B cell (primary cell): ENCODE data around the gene ZFPL1. TPM values are rescaled to one million over a fixed set of nuclear protein-coding genes. Genes with fewer than 3 reads are reported as not detected.
A peak's percentile ranks its signal among the peaks of the same experiment; 100 is the strongest.

ENCODE experiments used
- ATAC-seq: fragments of 200-7000 bp; cut with Tn5 transposase; one replicate; pipeline ENCODE4 v1.10.0; 2021; ENCODE audit warnings: low read depth, mild to moderate bottlenecking, moderate number of reproducible peaks, moderate library complexity
- CTCF ChIA-PET: fragments of 350-600 bp; sonication (Branson Sonifier 250); formaldehyde crosslinking; loops from one replicate; lab custom pipeline; 2021; ENCODE audit warnings: antibody characterized with exemption, inconsistent platforms; lab: Charles Lee
- POLR2A ChIA-PET: fragments of 350-600 bp; sonication (Branson Sonifier 250); formaldehyde crosslinking; loops from one replicate; lab custom pipeline; 2021; ENCODE audit warnings: antibody characterized with exemption; lab: Charles Lee
- DNase-seq: peaks from one replicate; pipeline ENCODE4 v3.0.0; 2013
- H2AFZ ChIP-seq: 2 replicates; pipeline ENCODE4 v1.6.1; 2012; ENCODE audit warnings: mild to moderate bottlenecking, low read depth, low read length; ENCODE audit not compliant: insufficient read depth, poor library complexity, severe bottlenecking
- H3K27ac ChIP-seq, 2 donors: 1 replicate in 1 of 2; 2 replicates in 1 of 2; pipeline ENCODE4 v1.5.1; 2012 to 2013; ENCODE audit warnings: low read length in 2 of 2, mild to moderate bottlenecking in 2 of 2, moderate library complexity in 1 of 2
- H3K27me3 ChIP-seq, 4 experiments: fragments of 200-600 bp in 1 of 4; sonication (generic) in 1 of 4; replicated peaks in 1 of 4; 1 replicate in 2 of 4; 2 replicates in 2 of 4; pipeline versions ENCODE4 v1.6.1 to v1.7.0; 2013 to 2016; ENCODE audit warnings: low read length in 3 of 4, mild to moderate bottlenecking in 2 of 4, mixed read lengths in 1 of 4, moderate library complexity in 1 of 4; ENCODE audit not compliant: insufficient read depth in 4 of 4, control insufficient read depth in 3 of 4; ENCODE audit errors: control extremely low read depth in 1 of 4
- H3K36me3 ChIP-seq, 2 experiments: replicated peaks in 1 of 2; 1 replicate in 1 of 2; 2 replicates in 1 of 2; pipeline versions ENCODE4 v1.6.1 to v1.7.1; 2013; ENCODE audit warnings: low read length in 1 of 2; ENCODE audit not compliant: insufficient read depth in 2 of 2, control insufficient read depth in 1 of 2; ENCODE audit errors: control extremely low read depth in 1 of 2, extremely low read depth in 1 of 2
- H3K4me1 ChIP-seq, 2 donors: fragments of 200-600 bp in 1 of 2; sonication (generic) in 1 of 2; 1 replicate in 1 of 2; 2 replicates in 1 of 2; pipeline versions ENCODE4 v1.5.1 to v1.6.1; 2013 to 2017; ENCODE audit warnings: low read length in 2 of 2; ENCODE audit not compliant: control insufficient read depth in 2 of 2, insufficient read depth in 2 of 2
- H3K4me2 ChIP-seq: replicated peaks from 2 replicates; pipeline ENCODE3; 2012; ENCODE audit warnings: mild to moderate bottlenecking, low read depth, low read length; ENCODE audit not compliant: poor library complexity, severe bottlenecking
- H3K4me3 ChIP-seq, 5 experiments: fragments of 200-600 bp in 1 of 5; sonication (generic) in 1 of 5; 1 replicate in 3 of 5; 2 replicates in 2 of 5; pipeline versions ENCODE4 v1.5.1 to v1.7.0; 2011 to 2016; ENCODE audit warnings: low read length in 4 of 5, mild to moderate bottlenecking in 4 of 5, low read depth in 2 of 5, control low read depth in 1 of 5, moderate library complexity in 1 of 5; ENCODE audit not compliant: insufficient read depth in 1 of 5; ENCODE audit errors: control extremely low read depth in 1 of 5, extremely low read depth in 1 of 5
- H3K79me2 ChIP-seq: fragments of 200-600 bp; sonication (generic); one replicate; pipeline ENCODE4 v1.6.0; 2016; ENCODE audit warnings: low read length; ENCODE audit not compliant: control insufficient read depth, insufficient read depth
- H3K9ac ChIP-seq: fragments of 200-600 bp; sonication (generic); 2 replicates; pipeline ENCODE4 v1.6.1; 2017; ENCODE audit warnings: mild to moderate bottlenecking, low read length, moderate library complexity
- H3K9me3 ChIP-seq, 3 donors: one replicate each; pipeline versions ENCODE4 v1.6.1 to v1.7.1; 2013; ENCODE audit warnings: low read length in 2 of 3; ENCODE audit not compliant: control insufficient read depth in 2 of 3, insufficient read depth in 1 of 3; ENCODE audit errors: control extremely low read depth in 1 of 3
- H4K20me1 ChIP-seq: 2 replicates; pipeline ENCODE4 v1.6.0; 2012; ENCODE audit warnings: mild to moderate bottlenecking, low read length; ENCODE audit not compliant: insufficient read depth, control insufficient read depth, poor library complexity, severe bottlenecking
- H3K27ac Mint-ChIP-seq: one replicate; pipeline ENCODE4 v1.8.0; 2021; ENCODE audit warnings: mixed read lengths
- H3K27me3 Mint-ChIP-seq: one replicate; pipeline ENCODE4 v1.8.0; 2021; ENCODE audit warnings: mixed read lengths
- H3K4me1 Mint-ChIP-seq: one replicate; pipeline ENCODE4 v1.8.0; 2021; ENCODE audit warnings: mixed read lengths
- H3K4me3 Mint-ChIP-seq: one replicate; pipeline ENCODE4 v1.8.0; 2021; ENCODE audit warnings: mixed read lengths
- H3K9me3 Mint-ChIP-seq: one replicate; pipeline ENCODE4 v1.8.0; 2022; ENCODE audit warnings: mixed read lengths; ENCODE audit not compliant: insufficient read depth
- EZH2 ChIP-seq: IDR thresholded peaks from 2 replicates; pipeline ENCODE4 v1.6.1; 2012; ENCODE audit warnings: borderline replicate concordance, low read depth, mild to moderate bottlenecking, moderate library complexity, low read length; ENCODE audit not compliant: insufficient read depth, poor library complexity, severe bottlenecking
- WGBS: methylation state at CpG from one replicate; pipeline ENCODE4 v1.1.5; 2013; ENCODE audit warnings: missing lambda C conversion rate; ENCODE audit not compliant: insufficient coverage; 5-methylcytosine and 5-hydroxymethylcytosine counted together
- intact Hi-C: fragments of 100-400 bp; cut with micrococcal nuclease; formaldehyde crosslinking; loops from one replicate; pipeline ENCODE4 v1.10.0; 2022
- polyA plus RNA-seq: library from polyadenylated mRNA; depleted of rRNA; stranded (reverse); fragments of >200 nt; gene quantifications from 2 replicates; pipeline ENCODE4 v1.2.3, GENCODE V29; 2012
- total RNA-seq, 2 donors: library from RNA; stranded (reverse); fragments of 120-200 nt in 1 of 2; gene quantifications; 1 replicate in 1 of 2; 2 replicates in 1 of 2; pipeline versions ENCODE4 v1.2.3 to v1.2.4, GENCODE V29; 2013 to 2022
- TF ChIP-seq, protein P1 (sequence below): fragments of 200-600 bp; IDR thresholded peaks from one replicate; pipeline ENCODE4 v1.8.0; 2022; ENCODE audit warnings: antibody characterized with exemption, mild to moderate bottlenecking

The ZFPL1 gene
- total and polyA plus RNA-seq, 2 donors (not counting 1 experiment from before 2014, with no cell fraction given), result 57.3 to 79.2 TPM

GRCh38 chr11:65121447-65121864 lies 37.4 kb downstream of the ZFPL1 start:
- Histone ChIP-seq H3K9me3 (no peaks in the 10 kb centered on the region), H3K27ac (peak overlapping the region; percentile 93 to 96), H3K4me1 (peaks cover 31 to 47% of the 10 kb centered on the region in 2 donors), H3K79me2 (peaks cover 79% of the 10 kb centered on the region), H4K20me1 (peaks cover 34% of the 10 kb centered on the region), H3K27me3 (no peaks in the 10 kb centered on the region), H3K4me2 (peak overlapping the region; percentile 92), H3K36me3 (peaks cover 0 to 54% of the 10 kb centered on the region in 2 experiments), H2AFZ (peak overlapping the region; percentile 58), H3K4me3 (peak overlapping the region; percentile 65 to 98 (median 95)), H3K9ac (peak overlapping the region; percentile 95)
- CTCF ChIA-PET, result interaction anchor here (0.8 to 5.0 kb wide), 16 partner anchors 8 to 672 kb away, joined by 3 to 47 read pairs (median 4); partner anchors contain the start of genes ARL2, CAPN1, CDC42BPG and SYVN1
- Mint-ChIP-seq H3K4me3 (peak overlapping the region; percentile 98), H3K27me3 (no peaks in the 10 kb centered on the region), H3K27ac (peak overlapping the region; percentile 99), H3K4me1 (peaks cover 58% of the 10 kb centered on the region), H3K9me3 (no peaks in the 10 kb centered on the region)
- under 1% methylated on average over 22 of the region's 22 CpGs for WGBS
- no peak for DNase-seq
- TF ChIP-seq, protein P1, sequence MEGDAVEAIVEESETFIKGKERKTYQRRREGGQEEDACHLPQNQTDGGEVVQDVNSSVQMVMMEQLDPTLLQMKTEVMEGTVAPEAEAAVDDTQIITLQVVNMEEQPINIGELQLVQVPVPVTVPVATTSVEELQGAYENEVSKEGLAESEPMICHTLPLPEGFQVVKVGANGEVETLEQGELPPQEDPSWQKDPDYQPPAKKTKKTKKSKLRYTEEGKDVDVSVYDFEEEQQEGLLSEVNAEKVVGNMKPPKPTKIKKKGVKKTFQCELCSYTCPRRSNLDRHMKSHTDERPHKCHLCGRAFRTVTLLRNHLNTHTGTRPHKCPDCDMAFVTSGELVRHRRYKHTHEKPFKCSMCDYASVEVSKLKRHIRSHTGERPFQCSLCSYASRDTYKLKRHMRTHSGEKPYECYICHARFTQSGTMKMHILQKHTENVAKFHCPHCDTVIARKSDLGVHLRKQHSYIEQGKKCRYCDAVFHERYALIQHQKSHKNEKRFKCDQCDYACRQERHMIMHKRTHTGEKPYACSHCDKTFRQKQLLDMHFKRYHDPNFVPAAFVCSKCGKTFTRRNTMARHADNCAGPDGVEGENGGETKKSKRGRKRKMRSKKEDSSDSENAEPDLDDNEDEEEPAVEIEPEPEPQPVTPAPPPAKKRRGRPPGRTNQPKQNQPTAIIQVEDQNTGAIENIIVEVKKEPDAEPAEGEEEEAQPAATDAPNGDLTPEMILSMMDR, result no peak
- no peak for TF ChIP-seq EZH2
- intact Hi-C loops, result no loop called here
- ATAC-seq, result no peak
- POLR2A ChIA-PET, result interaction anchor here (0.6 to 7.3 kb wide), 13 partner anchors 10 to 1161 kb away, joined by 3 to 160 read pairs (median 3); partner anchors contain the start of genes CAPN1, EHBP1L1, MAJIN and PPP2R5B
